Measurements from ENCODE around the gene ZFAND6. TPM values are rescaled to one million over a fixed set of nuclear protein-coding genes. Genes with fewer than 3 reads are reported as not detected.
"Not testable (repeated sequence)": the region's sequence is repeated elsewhere in the genome, so short reads cannot be mapped to it uniquely, and the experiment has no call there.

ZFAND6 gene
- total RNA-seq, 3 donors from 2014 or later = 141 to 193 (median 159) TPM

GRCh38 chr15:80099241-80099640, 39.8 kb downstream of the ZFAND6 start:
- H3K4me1 ChIP-seq = no peaks in the 10 kb centered on the region
- DNase-seq (ENCODE audit: low spot score in 2 of 2) = no peak
- no peak overlapping the region for H3K27ac ChIP-seq

GRCh38 chr15:80099662-80100061, 40.2 kb downstream of the ZFAND6 start:
- H3K4me1 ChIP-seq; DNase-seq (ENCODE audit: low spot score in 2 of 2); H3K27me3 ChIP-seq; intact Hi-C loops (cut with DNase I; ENCODE audit: low total_unique reads); H3K36me3 ChIP-seq; H3K9me3 ChIP-seq; H3K4me3 ChIP-seq; H3K27ac ChIP-seq: not testable (repeated sequence)

More at GRCh38 chr15:80099241-80099640, 39.8 kb downstream of the ZFAND6 start:
- TF ChIP-seq POLR2AphosphoS5 (IDR thresholded peaks at IDR 0.05) = no peak
- TF ChIP-seq CTCF (IDR thresholded peaks at IDR 0.05) = no peak
- no peak overlapping the region for H3K4me3 ChIP-seq
- no peaks in the 10 kb centered on the region for H3K9me3 ChIP-seq
- intact Hi-C loops (cut with DNase I; ENCODE audit: low total_unique reads) = no loop called here
- no peaks in the 10 kb centered on the region for H3K27me3 ChIP-seq
- no peaks in the 10 kb centered on the region for H3K36me3 ChIP-seq

- TF ChIP-seq POLR2A (IDR thresholded peaks at IDR 0.05) (no peak), CTCF (IDR thresholded peaks at IDR 0.05) (no peak), POLR2AphosphoS5 (IDR thresholded peaks at IDR 0.05) (no peak)
- intact Hi-C loops (cut with DNase I; ENCODE audit: low total_unique reads) = no loop called here
- H3K9me3 ChIP-seq = no peaks in the 10 kb centered on the region
- H3K27me3 ChIP-seq = no peaks in the 10 kb centered on the region
- H3K36me3 ChIP-seq = no peaks in the 10 kb centered on the region
- DNase-seq (ENCODE audit: low spot score in 2 of 2) = no peak
- no peaks in the 10 kb centered on the region for H3K4me1 ChIP-seq
- H3K27ac ChIP-seq = no peak overlapping the region
- no peak overlapping the region for H3K4me3 ChIP-seq
Observed at GRCh38 chr15:80100247-80100646, 40.8 kb downstream of the ZFAND6 start.

GRCh38 chr15:80105193-80105592, 45.7 kb downstream of the ZFAND6 start:
- H3K9me3 ChIP-seq = no peaks in the 10 kb centered on the region
- no peaks in the 10 kb centered on the region for H3K4me1 ChIP-seq
- no peak overlapping the region for H3K4me3 ChIP-seq
- H3K27me3 ChIP-seq = no peaks in the 10 kb centered on the region
- no peak for DNase-seq (ENCODE audit: low spot score in 2 of 2)
- no peak for TF ChIP-seq POLR2A (IDR thresholded peaks at IDR 0.05)
- TF ChIP-seq CTCF (IDR thresholded peaks at IDR 0.05) = no peak
- no peak for TF ChIP-seq POLR2AphosphoS5 (IDR thresholded peaks at IDR 0.05)
- H3K27ac ChIP-seq = no peak overlapping the region
- no peaks in the 10 kb centered on the region for H3K36me3 ChIP-seq
- intact Hi-C loops (cut with DNase I; ENCODE audit: low total_unique reads) = no loop called here

- no peaks in the 10 kb centered on the region for H3K36me3 ChIP-seq
- no peak overlapping the region for H3K4me3 ChIP-seq
- H3K27ac ChIP-seq = no peak overlapping the region
- H3K27me3 ChIP-seq = no peaks in the 10 kb centered on the region
- TF ChIP-seq POLR2A (IDR thresholded peaks at IDR 0.05) = no peak
- no peak for TF ChIP-seq POLR2AphosphoS5 (IDR thresholded peaks at IDR 0.05)
- no peak for TF ChIP-seq CTCF (IDR thresholded peaks at IDR 0.05)
- DNase-seq (ENCODE audit: low spot score in 2 of 2) = no peak
- H3K4me1 ChIP-seq = no peaks in the 10 kb centered on the region
- no peaks in the 10 kb centered on the region for H3K9me3 ChIP-seq
- intact Hi-C loops (cut with DNase I; ENCODE audit: low total_unique reads) = no loop called here
Observed at GRCh38 chr15:80105595-80105994, 46.1 kb downstream of the ZFAND6 start.

GRCh38 chr15:80106051-80106450, 46.6 kb downstream of the ZFAND6 start:
- Histone ChIP-seq H3K9me3 (no peaks in the 10 kb centered on the region), H3K4me1 (no peaks in the 10 kb centered on the region), H3K4me3 (no peak overlapping the region), H3K27ac (no peak overlapping the region), H3K36me3 (no peaks in the 10 kb centered on the region), H3K27me3 (no peaks in the 10 kb centered on the region)
- intact Hi-C loops (cut with DNase I; ENCODE audit: low total_unique reads) = no loop called here
- no peak for DNase-seq (ENCODE audit: low spot score in 2 of 2)
- no peak for TF ChIP-seq POLR2AphosphoS5 (IDR thresholded peaks at IDR 0.05)
- no peak for TF ChIP-seq POLR2A (IDR thresholded peaks at IDR 0.05)
- no peak for TF ChIP-seq CTCF (IDR thresholded peaks at IDR 0.05)

Measured in breast epithelium (tissue), 4 donors.